ENCODE data around the gene CAPN1.

- TF ChIP-seq EZH2 (IDR thresholded peaks at IDR 0.05; ENCODE audit: borderline replicate concordance, low read length): no peak
- no peak for TF ChIP-seq CTCF (IDR thresholded peaks at IDR 0.05; ENCODE audit: low read length)
Measured at GRCh38 chr11:65165410-65166317, 16.1 kb upstream of the CAPN1 start.
